HG02938 (cell line): Measurements from ENCODE around the gene MDP1.
"Not testable (repeated sequence)": the region's sequence is repeated elsewhere in the genome, so short reads cannot be mapped to it uniquely, and the experiment has no call there.

Experiments
- ATAC-seq: cut with Tn5 transposase; IDR thresholded peaks from one replicate; pipeline ENCODE4 v1.9.1; 2021; ENCODE audit warnings: mild to moderate bottlenecking, moderate library complexity; ENCODE audit not compliant: unreplicated experiment

The MDP1 gene

DNA sequence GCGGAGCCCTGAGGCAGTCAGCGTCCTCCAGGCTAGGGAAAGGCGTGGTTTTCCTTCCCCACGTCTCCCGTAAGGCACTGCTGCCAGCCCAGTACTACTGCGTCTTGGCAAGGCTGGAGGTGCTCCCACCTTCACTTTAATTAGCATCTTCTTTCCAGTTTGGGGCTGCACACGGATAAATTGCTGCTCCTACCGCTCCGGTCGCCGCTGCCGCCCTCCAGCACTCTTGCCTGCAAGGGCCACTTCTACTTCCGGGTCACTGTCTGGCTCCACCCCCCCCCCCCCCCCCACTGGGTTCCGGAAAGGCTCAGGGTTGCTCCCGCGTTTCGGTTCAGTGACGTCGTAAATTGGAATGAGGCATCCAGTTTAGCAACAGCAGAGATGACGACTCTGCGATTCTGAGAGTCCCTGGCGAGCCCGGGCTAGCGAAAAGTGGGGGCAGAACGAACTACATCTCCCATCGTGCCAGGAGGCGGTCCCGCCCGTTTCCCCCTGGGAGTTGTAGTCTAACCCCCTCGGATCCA is 16.3 kb upstream of the MDP1 start, which contains the start of gene NEDD8:
TSS of gene NEDD8 (minus strand) at position 247 of the 524 bp plus-strand sequence. CDS start at position 147, 100 bp downstream.
- ATAC-seq, result peak; percentile 69

DNA sequence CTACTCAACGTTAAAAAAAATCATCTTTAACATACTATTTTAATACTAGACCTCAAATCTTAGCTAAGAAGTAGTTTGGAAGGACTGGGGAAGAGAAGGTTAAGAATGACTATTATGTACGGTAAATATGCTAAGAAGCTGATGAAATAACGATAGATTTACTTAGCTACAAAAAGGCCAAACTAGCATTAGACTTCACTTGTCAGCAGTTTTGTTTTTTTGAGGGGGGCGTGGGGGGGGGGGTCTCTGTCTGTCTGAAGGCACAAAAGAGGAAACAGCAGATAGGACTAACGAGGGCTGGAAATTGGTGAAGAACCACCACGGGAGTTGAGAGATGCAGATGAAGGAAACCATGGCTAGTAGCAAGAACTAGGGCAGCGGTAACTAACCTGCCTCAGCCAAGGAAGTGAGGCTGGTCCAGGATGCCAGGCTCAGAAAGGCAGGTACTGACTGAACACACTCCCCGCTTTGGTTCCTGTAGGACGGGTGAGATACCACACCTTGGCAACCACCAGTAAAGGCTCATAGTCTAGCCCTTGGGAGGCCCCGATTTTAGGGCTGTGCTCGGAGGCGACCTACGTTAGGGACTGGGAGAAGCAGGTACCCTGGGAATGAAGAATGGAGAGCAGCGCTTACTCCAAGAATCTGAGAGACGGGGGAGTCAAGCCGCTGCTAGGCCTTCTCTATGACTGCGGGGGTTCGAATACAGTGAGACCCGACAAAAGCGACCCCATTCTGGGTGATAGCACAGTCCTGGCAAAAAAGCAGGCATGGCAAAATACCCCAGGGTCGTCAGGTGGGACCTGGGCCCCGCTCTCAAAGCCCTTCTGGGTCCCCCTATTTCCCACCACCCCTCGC is 15.6 kb upstream of the MDP1 start:
- ATAC-seq, result peak; percentile 8

DNA sequence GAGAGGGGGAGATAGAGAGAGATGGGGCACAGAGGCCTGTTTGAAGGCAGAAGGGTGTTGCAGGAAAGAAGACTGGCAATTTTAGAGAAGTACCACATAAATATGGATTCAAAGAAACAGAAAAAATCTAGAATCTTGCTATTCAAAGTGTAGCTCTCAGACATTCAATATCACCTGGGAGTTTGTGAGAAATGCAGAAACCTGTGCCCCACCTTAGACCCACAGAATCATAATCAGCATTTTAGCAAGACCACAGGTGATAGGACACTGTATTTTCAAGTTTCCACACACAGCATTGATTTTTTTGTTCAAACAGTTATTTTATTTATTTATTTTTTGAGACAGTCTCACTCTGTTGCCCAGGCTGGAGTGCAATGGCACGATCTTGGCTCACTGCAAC is 13.0 kb upstream of the MDP1 start:
- ATAC-seq, result no peak

DNA sequence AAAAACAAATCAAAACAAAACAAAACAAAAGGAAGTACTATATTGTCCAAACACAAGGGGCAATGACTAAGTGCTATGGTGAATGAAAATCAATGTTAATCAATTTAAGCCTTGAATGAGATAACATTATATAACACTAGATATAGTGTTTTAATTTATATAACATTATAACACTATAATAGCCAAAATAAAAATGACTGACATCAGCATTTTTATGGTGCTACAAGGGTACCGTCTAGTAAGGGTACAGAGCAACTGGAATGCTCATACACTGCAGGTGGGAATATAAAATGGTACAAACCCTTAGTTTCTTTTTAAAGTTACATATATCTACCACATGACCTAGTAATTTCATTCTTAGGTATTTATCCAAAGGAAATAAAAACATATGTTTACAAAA is 10.6 kb upstream of the MDP1 start:
- ATAC-seq, result no peak

DNA sequence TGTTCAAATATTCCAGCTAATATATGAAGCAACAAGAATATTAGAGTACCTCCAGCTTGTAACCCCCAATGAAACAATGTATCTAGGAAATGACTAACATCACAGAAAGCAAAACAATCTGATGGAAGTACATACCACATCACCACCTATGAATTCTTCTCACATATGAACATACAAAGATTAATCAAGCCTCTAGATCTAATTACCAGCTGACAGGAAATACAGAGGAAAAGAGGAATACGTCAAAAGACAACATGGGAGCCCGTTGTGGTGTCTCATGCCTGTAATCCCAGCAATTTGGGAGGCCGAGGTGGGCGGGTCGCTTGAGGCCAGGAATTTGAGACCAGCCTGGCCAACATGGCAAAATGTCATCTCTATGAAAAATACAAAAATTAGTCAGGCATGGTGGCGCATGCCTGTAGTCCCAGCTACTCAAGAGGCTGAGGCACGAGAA is 8.8 kb upstream of the MDP1 start:
- ATAC-seq, result no peak

DNA sequence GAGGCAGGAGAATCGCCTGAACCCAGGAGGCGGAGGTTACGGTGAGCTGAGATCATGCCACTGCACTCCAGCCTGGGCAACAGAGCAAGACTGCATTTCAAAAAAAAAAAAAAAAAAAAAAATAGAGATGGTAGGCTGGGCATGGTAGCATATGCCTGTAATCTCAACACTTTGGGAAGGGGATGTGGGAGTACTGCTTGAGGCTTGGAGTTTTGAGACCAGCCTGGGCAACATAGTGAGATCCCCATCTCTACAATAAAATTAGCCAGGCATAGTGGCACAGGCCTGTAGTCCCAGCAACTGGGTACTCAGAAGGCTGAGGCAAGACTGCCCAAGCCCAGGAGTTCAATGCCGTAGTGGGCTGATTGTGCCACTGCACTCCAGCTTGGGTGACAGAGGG is 7.1 kb upstream of the MDP1 start:
- not testable (repeated sequence) for ATAC-seq

DNA sequence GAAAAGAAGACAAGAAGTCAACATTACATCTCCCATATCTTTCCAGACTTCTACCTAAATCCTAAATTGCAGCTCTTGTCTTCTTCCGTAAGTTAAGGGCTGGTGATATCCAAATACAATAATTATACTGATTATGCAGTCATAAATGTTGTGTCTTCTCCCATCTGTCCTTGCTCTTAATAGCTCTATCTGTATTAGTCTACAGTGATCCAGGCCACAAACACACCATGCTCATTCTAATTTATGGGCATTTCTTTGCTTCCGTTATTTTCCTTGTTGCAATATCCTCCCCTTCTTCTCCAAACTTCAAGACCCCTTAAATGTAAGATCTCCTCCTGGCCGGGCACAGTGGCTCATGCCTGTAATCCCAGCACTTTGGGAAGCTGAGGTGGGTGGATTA is 3.7 kb upstream of the MDP1 start:
- no peak for ATAC-seq

DNA sequence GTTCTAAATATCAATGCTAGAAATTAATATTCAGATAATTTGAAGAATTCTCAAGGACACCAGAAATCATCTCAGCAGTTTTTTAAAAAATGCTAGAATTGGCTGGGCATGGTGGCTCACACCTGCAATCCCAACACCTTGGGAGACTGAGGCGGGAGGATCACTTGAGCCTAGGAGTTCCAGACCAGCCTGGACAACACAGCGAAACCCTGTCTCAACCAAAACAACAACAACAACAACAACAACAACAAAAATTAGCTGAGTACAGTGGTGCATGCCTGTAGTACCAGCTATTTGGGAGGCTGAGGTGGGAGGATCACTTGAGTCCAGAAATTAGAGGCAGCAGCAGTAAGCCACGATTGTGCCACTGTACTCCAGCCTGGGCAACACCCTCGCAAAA is 3.2 kb upstream of the MDP1 start:
- ATAC-seq, result no peak

DNA sequence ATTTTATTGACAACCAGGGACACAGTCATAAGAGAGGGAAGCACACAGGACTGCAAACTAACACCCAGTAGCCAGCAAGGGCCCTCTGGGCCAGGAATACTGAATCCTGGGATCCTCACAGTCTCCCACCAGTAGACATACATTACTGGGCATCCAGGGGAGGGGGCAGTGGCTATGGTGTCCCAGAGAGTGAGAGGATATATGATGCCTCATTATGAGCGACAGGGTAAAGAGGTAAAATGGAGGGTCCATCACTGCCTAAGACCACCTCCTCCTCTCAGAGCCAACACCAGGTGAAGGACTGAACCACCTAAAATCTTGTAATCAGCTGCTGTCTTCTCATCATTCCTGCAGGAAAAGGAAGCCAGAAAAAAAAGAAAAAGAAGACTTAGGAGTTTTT is 1.0 kb upstream of the MDP1 start:
- ATAC-seq, result not testable (repeated sequence)

DNA sequence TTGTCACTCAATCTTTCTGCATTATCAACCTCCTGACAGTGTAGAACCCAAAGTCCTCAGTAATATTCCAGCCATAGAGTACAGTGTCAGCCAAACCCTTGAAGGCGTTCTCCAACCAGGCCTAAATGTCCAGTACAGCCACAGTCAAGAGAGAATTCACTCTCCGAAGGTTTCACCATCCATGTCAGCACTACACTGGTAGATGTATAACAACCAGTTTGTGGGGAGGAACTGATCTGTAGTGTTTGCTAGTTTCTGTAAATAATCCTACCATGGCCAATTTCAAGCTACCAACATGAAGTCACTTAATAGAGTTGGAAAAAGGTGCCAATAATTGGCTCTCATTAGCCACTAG is 456 bp upstream of the MDP1 start:
- ATAC-seq, result no peak

DNA sequence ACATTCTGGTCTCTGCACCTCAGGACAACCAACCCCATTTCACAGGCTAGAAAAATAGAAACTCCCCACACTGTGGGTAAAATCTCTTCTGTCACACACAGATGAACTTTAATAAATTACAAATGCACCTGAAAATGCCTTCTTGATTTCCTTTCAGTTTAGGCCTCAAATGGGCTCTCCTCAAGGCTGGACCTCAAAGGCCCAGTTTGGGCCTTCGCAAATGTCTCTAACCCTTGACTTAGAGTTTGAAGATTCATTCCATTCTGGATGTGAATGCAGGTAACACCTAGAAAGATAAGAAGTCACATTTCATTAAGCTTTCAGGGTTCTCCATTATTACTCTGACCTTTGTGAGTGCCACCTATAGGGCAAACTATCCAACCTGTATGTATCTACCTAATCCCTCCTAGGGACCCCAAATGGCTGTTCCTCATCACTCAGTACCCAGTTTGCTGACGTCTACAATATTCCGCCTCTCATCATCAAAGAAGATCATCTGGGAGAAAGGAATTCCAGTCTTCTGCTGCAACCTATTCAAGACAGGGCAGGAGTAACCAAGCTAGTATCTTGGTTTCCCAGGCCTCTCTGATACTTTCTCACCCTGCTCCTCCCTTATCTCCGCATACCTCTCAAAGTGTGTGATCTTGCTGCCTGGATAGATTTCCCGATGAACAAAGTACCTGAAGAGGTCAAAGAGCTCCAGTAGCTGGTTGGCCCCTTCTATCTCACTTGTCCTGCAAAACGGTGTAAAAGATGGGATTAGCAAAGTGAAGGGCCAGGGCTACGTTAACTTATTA is 1.8 kb downstream of the MDP1 start:
- ATAC-seq, result no peak

DNA sequence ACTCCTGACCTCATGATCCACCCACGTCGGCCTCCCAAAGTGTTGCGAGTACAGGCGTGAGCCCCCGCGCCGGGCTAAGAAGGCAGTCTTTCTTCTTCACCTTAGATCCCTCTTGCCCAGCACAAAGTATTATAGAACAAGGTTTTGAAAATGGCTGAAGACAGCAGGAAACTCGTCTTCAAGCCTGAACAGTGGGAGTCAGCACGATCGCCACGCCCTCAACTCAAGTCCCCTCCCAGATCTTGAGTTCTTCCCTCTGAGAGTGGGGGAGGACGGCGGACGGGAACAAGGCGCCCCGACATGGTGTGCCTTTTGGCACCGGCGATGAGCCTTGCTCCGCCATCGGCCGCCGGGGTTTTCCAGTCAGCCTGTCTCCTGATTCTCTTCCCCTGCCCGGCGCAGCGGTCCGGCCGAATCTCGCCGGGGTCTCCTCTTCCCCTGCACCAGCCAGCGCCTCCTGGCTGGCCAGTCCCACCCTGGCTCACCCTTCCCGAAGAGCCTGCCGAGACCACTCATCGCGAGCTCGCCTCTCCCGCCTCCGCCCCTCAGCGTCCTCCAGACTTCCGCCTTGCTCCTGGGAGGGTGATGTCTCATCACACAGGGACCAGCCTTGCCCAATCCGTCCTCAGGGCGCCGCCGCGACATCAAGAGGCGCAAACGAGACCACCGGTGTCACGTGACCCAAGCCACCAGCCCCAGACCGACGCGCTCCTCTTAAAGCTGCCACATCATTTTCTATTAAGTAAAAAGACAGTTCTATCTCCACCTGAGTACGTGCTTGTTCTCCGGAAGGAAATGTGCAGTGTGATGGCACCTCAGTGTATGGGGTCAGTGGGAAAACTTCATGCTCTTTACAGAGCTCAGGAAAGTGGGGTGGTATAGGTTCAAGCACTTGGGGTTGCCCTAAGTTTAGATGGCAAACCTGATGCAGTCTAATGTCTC is 2.7 kb downstream of the MDP1 start, which contains the start of gene CHMP4A:
TSS of gene CHMP4A (minus strand) at position 565 of the 942 bp plus-strand sequence. CDS start at position 516, 49 bp downstream.
- ATAC-seq, result peak; percentile 79

DNA sequence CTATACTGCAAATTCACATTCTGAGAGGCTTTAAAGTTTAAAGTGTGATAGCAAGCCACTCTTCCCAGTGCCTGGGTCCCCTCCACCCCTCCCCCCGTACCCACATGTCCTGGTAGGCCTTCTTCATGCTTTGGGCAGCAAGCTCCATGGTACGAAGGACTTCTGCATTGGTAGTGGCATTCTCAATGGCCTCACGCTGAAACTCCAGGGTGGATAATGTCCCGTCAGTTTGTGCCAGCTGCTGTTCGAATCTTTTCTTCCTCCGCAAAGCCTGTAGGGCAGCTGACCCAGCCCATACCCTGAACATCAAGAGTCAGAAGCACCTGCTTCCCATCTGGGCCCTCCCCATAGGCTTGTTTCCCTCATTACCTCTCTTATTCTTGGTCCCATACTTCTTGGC is 4.6 kb downstream of the MDP1 start:
- no peak for ATAC-seq

DNA sequence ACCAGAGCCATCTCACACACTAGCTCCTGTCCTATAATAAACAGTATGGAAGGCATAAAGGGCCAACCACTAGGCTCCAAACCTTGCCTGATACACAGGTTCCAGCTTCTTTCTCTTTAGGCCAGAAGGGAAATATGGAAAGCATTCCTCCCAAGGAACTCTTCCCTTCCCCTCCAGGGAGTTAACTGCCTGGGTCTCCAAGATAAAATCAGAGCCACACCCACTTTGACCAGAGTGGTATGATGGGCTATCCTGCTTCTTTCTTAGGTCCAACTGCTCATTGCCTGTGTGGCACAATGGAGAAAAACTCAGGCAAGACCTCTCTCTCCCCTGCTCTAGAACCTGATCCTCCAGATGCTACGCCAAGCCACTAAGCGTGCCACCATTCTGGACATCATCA is 8.2 kb downstream of the MDP1 start:
- no peak for ATAC-seq

DNA sequence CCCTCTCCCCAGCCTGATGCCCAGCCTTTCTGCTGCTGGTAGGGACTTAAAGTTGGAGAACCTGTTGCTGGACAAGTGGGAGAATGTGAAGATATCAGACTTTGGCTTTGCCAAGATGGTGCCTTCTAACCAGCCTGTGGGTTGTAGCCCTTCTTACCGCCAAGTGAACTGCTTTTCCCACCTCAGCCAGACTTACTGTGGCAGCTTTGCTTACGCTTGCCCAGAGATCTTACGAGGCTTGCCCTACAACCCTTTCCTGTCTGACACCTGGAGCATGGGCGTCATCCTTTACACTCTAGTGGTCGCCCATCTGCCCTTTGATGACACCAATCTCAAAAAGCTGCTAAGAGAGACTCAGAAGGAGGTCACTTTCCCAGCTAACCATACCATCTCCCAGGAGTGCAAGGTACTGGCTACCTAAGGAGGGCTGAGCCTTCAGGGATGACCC is 8.7 kb downstream of the MDP1 start:
- no peak for ATAC-seq

DNA sequence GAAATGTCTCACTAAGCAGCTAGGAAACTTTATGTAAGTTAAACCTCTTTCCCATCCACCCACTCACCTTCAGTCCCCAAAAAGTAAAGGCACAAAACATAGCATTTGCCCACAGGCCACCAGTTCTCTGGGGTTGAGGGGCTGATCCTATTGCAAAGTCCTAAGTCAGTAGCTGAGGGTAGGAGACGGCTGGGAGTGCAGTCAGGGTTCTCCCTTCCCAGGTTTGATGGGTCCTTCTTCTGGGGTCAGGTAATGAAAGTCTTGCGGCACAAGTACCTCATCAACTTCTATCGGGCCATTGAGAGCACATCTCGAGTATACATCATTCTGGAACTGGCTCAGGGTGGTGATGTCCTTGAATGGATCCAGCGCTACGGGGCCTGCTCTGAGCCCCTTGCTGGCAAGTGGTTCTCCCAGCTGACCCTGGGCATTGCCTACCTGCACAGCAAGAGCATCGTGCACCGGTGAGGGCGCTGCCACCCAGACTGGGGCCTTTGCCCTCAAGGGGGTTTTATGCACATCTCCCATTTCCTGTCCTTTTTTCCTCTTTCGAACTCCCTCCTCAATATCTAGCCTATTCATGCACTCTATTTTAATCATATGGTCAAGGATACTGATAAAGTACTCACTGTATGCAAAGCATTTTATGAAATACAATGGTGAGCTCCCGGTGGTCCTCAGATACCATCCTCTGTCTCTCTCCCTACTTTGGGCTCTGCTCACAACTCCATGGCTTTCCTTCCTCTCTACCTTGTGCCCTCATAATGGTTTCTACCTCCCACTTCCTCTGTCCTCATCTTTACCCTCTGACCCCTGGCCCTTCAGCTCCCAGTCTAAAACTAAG is 9.4 kb downstream of the MDP1 start:
- no peak for ATAC-seq

DNA sequence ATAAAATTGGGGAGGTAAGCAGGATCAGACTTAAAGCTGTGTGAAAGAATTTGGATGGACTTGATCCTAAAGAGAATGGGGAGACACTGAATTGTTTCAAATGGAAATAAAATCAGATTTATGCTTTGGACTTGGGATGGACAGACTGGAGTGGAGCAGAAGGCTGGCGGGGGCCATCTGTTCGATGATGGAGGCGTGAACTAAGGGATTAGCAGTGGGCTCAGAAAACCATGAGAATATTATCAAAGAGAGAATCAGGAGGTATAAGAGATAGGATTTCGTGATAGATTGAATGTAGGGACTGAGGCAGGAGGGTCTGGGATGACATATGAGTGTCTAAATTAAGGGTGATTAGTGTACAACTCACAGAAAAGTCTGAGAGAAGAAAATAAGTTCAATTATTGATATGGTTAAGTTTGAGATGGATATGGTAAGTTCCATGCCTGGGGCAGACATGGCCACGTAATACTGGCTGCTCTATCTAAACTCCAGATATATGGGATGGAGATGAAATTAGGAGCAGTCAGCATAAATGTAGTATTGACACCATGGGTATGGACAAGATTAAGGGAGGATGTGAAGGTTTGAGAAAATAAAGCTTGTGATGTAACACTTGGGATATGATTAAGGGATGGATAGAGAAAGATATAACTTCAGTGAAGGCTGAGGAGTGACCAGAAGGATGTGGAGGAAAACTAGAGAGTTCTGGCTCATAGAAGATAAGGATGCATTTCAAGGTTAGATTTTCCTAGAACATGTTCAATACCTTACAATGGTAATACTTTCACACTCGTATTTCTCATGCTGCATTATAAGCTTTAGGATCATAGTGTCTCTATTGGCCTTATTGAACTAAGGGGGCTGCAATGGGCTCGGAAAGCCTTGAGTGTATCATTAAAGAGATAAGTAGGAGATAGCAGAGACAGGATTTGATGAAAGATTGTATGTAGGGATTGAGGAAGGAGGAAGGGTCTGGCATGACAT is 11.4 kb downstream of the MDP1 start:
- ATAC-seq, result no peak

DNA sequence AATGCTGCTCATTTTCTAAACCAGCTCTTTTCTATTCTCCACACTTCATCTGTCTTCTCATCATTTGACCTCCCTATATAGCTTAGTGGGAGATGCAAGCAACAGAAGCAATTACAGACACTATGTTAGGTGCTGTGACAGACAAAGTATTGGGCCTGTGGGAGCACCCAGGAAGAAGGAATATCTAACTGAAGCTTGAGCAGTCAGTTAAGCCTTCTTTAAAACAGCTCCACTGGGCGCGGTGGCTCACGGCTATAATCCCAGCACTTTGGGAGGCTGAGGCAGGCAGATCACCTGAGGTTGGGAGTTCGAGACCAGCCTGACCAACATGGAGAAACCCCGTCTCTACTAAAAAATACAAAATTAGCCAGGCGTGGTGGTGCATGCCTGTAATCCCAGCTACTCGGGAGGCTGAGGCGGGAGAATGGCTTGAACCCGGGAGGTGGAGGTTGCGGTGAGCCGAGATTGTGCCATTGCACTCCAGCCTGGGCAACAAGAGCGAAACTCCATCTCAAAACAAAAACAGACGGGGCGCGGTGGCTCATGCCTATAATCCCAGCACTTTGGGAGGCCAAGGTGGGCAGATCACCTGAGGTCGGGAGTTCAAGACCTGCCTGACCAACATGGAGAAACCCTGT is 12.5 kb downstream of the MDP1 start:
- ATAC-seq, result not testable (repeated sequence)
